WTC11 (cell line): ENCODE data around the gene RUNX1.

ENCODE experiments used
- AFF4 ChIP-seq: sonication (generic); formaldehyde crosslinking; IDR thresholded peaks from 2 replicates; pipeline ENCODE4 v1.8.1; 2023; ENCODE audit warnings: mild to moderate bottlenecking, missing genetic modification reagents, borderline replicate concordance
- ATF1 ChIP-seq: sonication (generic); formaldehyde crosslinking; IDR thresholded peaks from 2 replicates; pipeline ENCODE4 v1.8.1; 2023; ENCODE audit warnings: mild to moderate bottlenecking, moderate library complexity, missing genetic modification reagents
- CBFB ChIP-seq: sonication (generic); formaldehyde crosslinking; IDR thresholded peaks from 2 replicates; pipeline ENCODE4 v1.8.1; 2022; ENCODE audit warnings: mild to moderate bottlenecking, low read depth, missing genetic modification reagents
- CREB1 ChIP-seq: sonication (generic); formaldehyde crosslinking; IDR thresholded peaks from 2 replicates; pipeline ENCODE4 v1.8.0; 2023; ENCODE audit warnings: mild to moderate bottlenecking, missing genetic modification reagents
- CTCF ChIP-seq: fragments of 200-600 bp; IDR thresholded peaks from 2 replicates; pipeline ENCODE4 v1.8.0; 2022; ENCODE audit warnings: antibody characterized with exemption
- E2F1 ChIP-seq: sonication (generic); formaldehyde crosslinking; IDR thresholded peaks from 2 replicates; pipeline ENCODE4 v1.8.0; 2022; ENCODE audit warnings: mild to moderate bottlenecking, missing genetic modification reagents
- FOXP1 ChIP-seq: sonication (generic); formaldehyde crosslinking; IDR thresholded peaks from 2 replicates; pipeline ENCODE4 v1.8.0; 2022; ENCODE audit warnings: missing genetic modification reagents, mild to moderate bottlenecking, moderate library complexity, borderline replicate concordance
- HMGA2 ChIP-seq: fragments of 250-450 bp; sonication (Bioruptor Pico); IDR thresholded peaks from 2 replicates; pipeline ENCODE4 v1.4.0; 2021; ENCODE audit warnings: mild to moderate bottlenecking, moderate library complexity
- JUN ChIP-seq: sonication (generic); formaldehyde crosslinking; IDR thresholded peaks from 2 replicates; pipeline ENCODE4 v1.8.0; 2023; ENCODE audit warnings: mild to moderate bottlenecking, missing genetic modification reagents
- PRDM15 ChIP-seq: sonication (generic); formaldehyde crosslinking; IDR thresholded peaks from 2 replicates; pipeline ENCODE4 v1.8.0; 2022; ENCODE audit warnings: missing genetic modification reagents
- PREB ChIP-seq: sonication (generic); formaldehyde crosslinking; IDR thresholded peaks from 2 replicates; pipeline ENCODE4 v1.8.1; 2022; ENCODE audit warnings: mild to moderate bottlenecking, missing genetic modification reagents, moderate library complexity, borderline replicate concordance
- TCF7 ChIP-seq: sonication (generic); formaldehyde crosslinking; IDR thresholded peaks from 2 replicates; pipeline ENCODE4 v1.8.0; 2022; ENCODE audit warnings: mild to moderate bottlenecking, low read depth, missing genetic modification reagents, moderate library complexity
- ZNF232 ChIP-seq: sonication (generic); formaldehyde crosslinking; IDR thresholded peaks from 2 replicates; pipeline ENCODE4 v1.8.0; 2022; ENCODE audit warnings: mild to moderate bottlenecking, missing genetic modification reagents
- ZNF396 ChIP-seq: fragments of 250-450 bp; sonication (Bioruptor Pico); IDR thresholded peaks from 2 replicates; pipeline ENCODE4 v1.8.0; 2021; ENCODE audit warnings: mild to moderate bottlenecking, moderate library complexity, borderline replicate concordance

- TF ChIP-seq JUN (CRISPR knock-in tag) (no peak), CTCF (no peak), ZNF232 (no peak), ATF1 (CRISPR knock-in tag) (no peak), FOXP1 (CRISPR knock-in tag) (no peak), PRDM15 (CRISPR knock-in tag) (no peak), CREB1 (CRISPR knock-in tag) (no peak), PREB (CRISPR knock-in tag) (no peak), E2F1 (CRISPR knock-in tag) (no peak), ZNF396 (CRISPR knock-in tag) (no peak), HMGA2 (CRISPR knock-in tag) (no peak), CBFB (CRISPR knock-in tag) (no peak), TCF7 (no peak), AFF4 (CRISPR knock-in tag) (no peak)
Measured at GRCh38 chr21:34973685-34974084, 75.4 kb downstream of the RUNX1 start.
